Duodenal mucosa (tissue), 2 donors: Measurements from ENCODE around the gene COG7.
"Not testable (repeated sequence)": the region's sequence is repeated elsewhere in the genome, so short reads cannot be mapped to it uniquely, and the experiment has no call there.

Experiments used
- H3K27ac ChIP-seq: one replicate; pipeline ENCODE4 v1.7.0; 2013; ENCODE audit warnings: low read depth, low read length
- H3K27me3 ChIP-seq, 2 donors: one replicate each; pipeline ENCODE4 v1.7.0; 2013; ENCODE audit warnings: low read length in 2 of 2, control low read depth in 1 of 2; ENCODE audit not compliant: insufficient read depth in 2 of 2, control insufficient read depth in 1 of 2
- H3K36me3 ChIP-seq, 2 donors: one replicate each; pipeline ENCODE4 v1.7.0; 2013; ENCODE audit warnings: low read length in 2 of 2, control low read depth in 1 of 2; ENCODE audit not compliant: insufficient read depth in 2 of 2, control insufficient read depth in 1 of 2
- H3K4me1 ChIP-seq, 2 donors: one replicate each; pipeline ENCODE4 v1.7.0; 2013; ENCODE audit warnings: low read length in 2 of 2, control low read depth in 1 of 2; ENCODE audit not compliant: insufficient read depth in 2 of 2, control insufficient read depth in 1 of 2
- H3K4me3 ChIP-seq, 2 donors: one replicate each; pipeline ENCODE4 v1.7.0; 2013; ENCODE audit warnings: low read length in 2 of 2, low read depth in 1 of 2
- H3K9ac ChIP-seq, 2 donors: one replicate each; pipeline ENCODE4 v1.7.0; 2013; ENCODE audit warnings: low read length in 2 of 2, low read depth in 1 of 2
- H3K9me3 ChIP-seq, 2 donors: one replicate each; pipeline ENCODE4 v1.7.0; 2013; ENCODE audit warnings: low read length in 2 of 2, control low read depth in 1 of 2; ENCODE audit not compliant: control insufficient read depth in 1 of 2

The COG7 gene

DNA sequence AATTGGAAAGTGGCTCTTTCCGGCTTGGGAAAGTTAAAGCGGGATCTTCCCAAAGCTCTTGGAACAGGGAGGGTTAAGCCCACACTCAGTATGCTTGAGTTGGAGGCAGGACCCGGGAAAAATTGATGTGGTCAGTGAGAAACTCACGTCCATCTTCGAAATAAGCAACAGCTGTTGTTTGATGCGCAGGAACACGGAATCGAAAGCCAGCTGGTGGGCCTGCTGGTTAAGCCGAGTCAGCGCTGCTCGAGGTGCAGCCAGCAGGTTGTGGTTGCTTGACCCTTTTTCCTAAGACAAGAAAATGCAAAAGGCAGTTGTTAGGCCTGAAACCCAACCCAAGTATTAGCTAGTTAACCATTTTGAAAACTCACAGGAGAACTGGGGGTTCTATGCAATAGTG, 49.4 kb downstream of the COG7 start:
- Histone ChIP-seq H3K27me3 (no peaks in the 10 kb centered on the region), H3K9ac (no peak overlapping the region), H3K4me3 (no peak overlapping the region), H3K36me3 (peaks cover 22 to 58% of the 10 kb centered on the region in 2 donors), H3K9me3 (no peaks in the 10 kb centered on the region), H3K4me1 (peaks cover 8 to 15% of the 10 kb centered on the region in 2 donors), H3K27ac (no peak overlapping the region)

DNA sequence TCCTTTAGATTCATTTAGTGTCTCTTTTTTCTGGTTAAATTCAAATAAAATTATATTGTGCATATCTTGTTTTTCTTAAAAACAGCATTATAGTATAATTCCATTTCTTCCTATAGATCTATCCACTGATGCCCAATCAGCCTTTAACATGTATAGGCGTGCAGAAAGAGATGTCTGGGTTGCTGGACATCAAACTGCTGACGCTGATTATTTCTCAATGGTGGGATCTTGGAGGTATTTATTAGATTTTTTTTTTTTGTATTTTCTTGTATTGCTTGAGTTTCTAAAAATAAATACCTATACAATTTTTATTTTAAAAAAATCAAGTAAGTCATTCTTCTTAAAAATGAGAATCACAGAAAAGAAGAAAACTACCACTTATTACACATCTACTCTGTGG, 50.9 kb downstream of the COG7 start:
- H3K36me3 ChIP-seq: peaks cover 26 to 64% of the 10 kb centered on the region in 2 donors
- H3K4me1 ChIP-seq: peaks cover 8 to 15% of the 10 kb centered on the region in 2 donors
- H3K9me3 ChIP-seq: no peaks in the 10 kb centered on the region
- no peak overlapping the region for H3K9ac ChIP-seq
- no peak overlapping the region for H3K27ac ChIP-seq
- H3K27me3 ChIP-seq: no peaks in the 10 kb centered on the region
- H3K4me3 ChIP-seq: no peak overlapping the region

DNA sequence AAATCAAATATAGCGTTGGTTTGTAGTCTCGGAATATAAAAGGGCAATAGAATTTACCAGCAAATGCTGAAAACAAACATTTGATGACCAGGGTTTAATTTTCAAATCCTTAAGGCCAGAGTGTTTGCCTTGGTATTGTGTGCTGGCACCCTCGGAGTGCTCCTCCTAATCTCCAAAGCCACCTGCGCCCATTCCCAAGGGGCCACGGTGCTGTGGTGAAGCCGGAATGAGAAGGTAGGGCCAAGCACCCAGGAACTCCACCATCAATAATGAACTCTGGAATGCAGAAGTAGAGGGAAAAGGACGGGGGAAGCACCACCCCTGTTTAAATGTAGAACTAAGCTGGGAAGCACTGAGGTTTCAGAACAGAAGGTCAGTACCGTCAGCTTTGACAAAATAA, 51.9 kb downstream of the COG7 start:
- peaks cover 25 to 55% of the 10 kb centered on the region in 2 donors for H3K36me3 ChIP-seq
- no peaks in the 10 kb centered on the region for H3K9me3 ChIP-seq
- H3K4me3 ChIP-seq: no peak overlapping the region
- no peak overlapping the region for H3K27ac ChIP-seq
- H3K4me1 ChIP-seq: peaks cover 8 to 15% of the 10 kb centered on the region in 2 donors
- H3K27me3 ChIP-seq: no peaks in the 10 kb centered on the region
- no peak overlapping the region for H3K9ac ChIP-seq

DNA sequence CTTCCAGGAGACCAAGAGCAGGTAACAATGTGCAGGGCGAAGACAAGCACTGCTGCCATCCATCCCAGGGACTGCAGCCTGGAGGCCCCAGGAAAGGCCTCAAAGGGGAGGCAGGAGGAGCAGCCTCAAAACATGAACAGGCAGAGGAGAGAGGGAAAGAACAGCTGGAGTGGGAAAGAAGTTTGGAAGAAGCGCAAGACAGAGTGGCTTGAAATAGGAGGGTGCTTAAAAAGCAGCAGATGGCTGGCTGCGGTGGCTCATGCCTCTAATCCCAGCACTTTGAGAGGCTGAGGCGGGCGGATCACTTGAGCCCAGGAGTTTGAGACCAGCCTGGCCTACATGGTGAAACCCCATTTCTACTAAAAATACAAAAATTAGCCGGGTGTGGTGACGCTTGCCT, 52.5 kb downstream of the COG7 start:
- peaks cover 8 to 15% of the 10 kb centered on the region in 2 donors for H3K4me1 ChIP-seq
- not testable (repeated sequence) for H3K27me3 ChIP-seq, H3K9ac ChIP-seq, H3K4me3 ChIP-seq, H3K9me3 ChIP-seq, H3K27ac ChIP-seq
- H3K36me3 ChIP-seq: peaks cover 25 to 55% of the 10 kb centered on the region in 2 donors

DNA sequence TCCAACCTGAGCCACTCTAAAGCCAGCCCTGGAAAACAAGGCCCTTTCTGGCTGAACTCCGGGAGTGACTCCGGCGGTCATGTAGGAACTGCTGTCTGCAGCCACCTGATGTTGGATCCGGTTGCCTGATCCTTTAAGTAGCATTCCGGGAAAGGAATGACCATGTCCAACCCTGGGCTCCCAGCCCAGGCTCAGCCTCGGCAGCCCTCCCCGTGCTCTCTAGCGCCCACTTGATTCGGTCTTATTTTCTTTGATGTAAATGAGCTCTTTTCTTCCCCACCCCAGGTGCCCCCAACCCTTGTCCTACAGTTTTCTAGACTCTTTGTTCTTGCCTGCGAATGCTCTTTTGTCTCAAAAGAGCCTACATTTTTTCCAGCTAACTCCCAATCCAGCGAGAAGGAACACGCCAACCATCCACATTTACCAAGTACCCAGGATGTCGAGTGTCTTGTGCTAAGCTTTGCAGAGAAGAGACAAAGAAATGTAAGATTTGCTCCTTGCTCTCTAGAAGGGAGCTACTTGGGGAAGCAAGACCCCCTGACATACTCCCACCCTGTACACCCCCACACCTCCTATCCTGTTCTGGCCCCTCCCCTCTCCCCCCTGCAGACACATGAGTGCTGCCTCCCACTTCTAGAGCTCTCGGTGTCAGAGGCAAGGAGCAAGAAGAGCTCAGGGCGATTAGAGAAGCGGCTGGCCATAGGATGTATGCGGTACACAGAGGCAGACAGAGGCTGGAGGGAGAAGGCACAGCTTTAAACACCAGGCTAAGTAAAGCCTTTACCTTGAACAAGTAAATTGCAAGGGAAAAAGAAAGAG, 53.8 kb downstream of the COG7 start:
- no peak overlapping the region for H3K27ac ChIP-seq
- no peaks in the 10 kb centered on the region for H3K9me3 ChIP-seq
- H3K4me3 ChIP-seq: no peak overlapping the region
- no peaks in the 10 kb centered on the region for H3K27me3 ChIP-seq
- H3K36me3 ChIP-seq: peaks cover 25 to 51% of the 10 kb centered on the region in 2 donors
- peaks cover 5 to 10% of the 10 kb centered on the region in 2 donors for H3K4me1 ChIP-seq
- H3K9ac ChIP-seq: no peak overlapping the region

DNA sequence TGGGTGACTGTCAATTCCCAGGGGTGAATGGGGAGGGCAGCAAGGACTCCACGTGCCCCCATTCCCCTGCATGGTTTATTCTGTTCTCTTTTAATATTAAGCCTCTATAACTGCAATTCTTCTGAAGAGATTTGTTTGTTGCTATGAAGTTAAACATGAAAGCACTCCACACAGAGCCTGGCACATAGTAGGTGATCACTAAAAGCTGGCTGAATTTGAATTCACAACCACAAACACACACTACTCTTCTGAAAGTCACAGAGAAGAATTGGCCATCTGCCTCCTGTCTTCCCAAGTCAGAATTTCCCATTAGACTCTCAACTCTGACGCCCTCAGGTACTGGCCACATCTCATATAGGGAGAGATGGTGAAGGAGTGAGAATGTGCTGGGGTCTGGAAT, 55.5 kb downstream of the COG7 start:
- Histone ChIP-seq H3K9ac (no peak overlapping the region), H3K9me3 (no peaks in the 10 kb centered on the region), H3K27ac (no peak overlapping the region), H3K4me1 (no peaks in the 10 kb centered on the region), H3K36me3 (peaks cover 23 to 51% of the 10 kb centered on the region in 2 donors), H3K27me3 (no peaks in the 10 kb centered on the region), H3K4me3 (no peak overlapping the region)

DNA sequence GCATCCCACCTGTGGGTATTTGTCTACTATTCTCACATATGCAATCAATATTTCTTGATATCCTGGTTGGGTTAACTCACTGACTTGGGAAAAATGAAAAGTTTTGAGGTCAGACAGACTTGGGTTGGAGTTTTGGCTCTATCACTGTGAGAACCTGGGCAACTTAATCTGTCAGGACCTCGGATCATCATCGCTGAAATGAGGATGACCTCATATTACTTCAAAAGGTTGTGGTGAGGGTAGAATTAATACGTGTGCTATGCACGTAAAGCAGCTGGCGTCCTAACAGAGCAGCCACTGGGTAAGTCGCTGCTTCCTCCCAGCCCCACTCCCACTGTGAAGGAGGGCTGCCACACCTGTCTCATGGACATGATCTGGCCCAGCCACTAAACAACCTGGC, 57.3 kb downstream of the COG7 start:
- H3K27me3 ChIP-seq: no peaks in the 10 kb centered on the region
- no peaks in the 10 kb centered on the region for H3K4me1 ChIP-seq
- H3K9ac ChIP-seq: no peak overlapping the region
- H3K4me3 ChIP-seq: no peak overlapping the region
- no peaks in the 10 kb centered on the region for H3K9me3 ChIP-seq
- peaks cover 34 to 65% of the 10 kb centered on the region in 2 donors for H3K36me3 ChIP-seq
- H3K27ac ChIP-seq: no peak overlapping the region

DNA sequence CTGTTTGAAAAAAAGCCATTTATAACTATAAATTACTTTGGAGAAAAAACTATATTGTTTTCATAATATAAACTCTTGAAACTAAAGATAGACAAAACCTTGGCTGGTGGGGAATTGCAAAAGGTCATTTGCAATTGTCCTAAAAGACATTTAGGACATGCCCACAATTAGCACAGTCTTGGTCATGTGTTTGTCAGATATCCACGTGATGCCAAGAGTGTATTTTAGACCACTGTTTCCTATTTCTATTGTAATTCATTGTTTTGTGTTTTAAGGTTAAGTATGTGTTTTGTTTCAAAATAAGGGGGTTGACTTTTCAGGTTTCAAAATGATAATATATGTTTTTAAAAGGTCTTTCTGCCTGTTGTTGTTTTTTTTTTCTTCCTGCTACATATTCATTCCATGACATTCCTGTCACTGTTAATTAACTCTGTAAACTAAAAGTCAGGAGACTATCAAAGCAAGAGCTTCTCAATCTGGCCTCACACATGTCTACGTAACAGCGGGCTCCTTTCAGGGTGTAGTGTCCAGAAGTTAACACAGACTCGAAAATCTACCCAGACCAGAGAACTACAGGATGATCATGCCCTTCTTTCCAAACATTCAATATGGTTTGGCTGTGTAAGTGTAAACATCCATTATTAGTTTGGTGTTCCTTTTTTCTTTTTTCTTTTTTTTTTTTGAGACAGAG, 58.7 kb downstream of the COG7 start:
- Histone ChIP-seq H3K27ac (no peak overlapping the region), H3K9me3 (no peaks in the 10 kb centered on the region), H3K27me3 (no peaks in the 10 kb centered on the region), H3K9ac (no peak overlapping the region), H3K4me1 (no peaks in the 10 kb centered on the region), H3K36me3 (peaks cover 38 to 63% of the 10 kb centered on the region in 2 donors), H3K4me3 (no peak overlapping the region)

DNA sequence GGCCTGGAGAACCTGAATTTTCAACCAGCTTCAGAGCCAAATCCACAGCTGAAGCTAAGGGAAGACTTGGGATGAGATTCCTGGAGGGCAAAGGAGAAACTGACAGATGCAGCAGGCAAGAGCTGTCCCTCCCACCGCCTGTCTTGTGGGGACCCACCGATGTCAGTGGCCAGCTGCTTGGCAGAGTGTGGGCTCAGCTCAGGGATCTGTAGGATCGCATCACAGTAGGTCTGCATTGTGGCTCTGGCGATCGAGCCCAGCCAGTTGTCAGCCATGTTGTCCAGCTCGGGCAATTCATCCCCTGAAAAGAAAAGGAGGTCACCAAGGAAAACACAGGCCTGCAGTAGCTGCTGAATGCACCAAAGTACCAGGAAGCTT, 60.8 kb downstream of the COG7 start:
- Histone ChIP-seq H3K9ac (no peak overlapping the region), H3K27me3 (no peaks in the 10 kb centered on the region), H3K27ac (no peak overlapping the region), H3K9me3 (no peaks in the 10 kb centered on the region), H3K4me3 (no peak overlapping the region), H3K36me3 (peaks cover 31 to 59% of the 10 kb centered on the region in 2 donors), H3K4me1 (no peaks in the 10 kb centered on the region)

DNA sequence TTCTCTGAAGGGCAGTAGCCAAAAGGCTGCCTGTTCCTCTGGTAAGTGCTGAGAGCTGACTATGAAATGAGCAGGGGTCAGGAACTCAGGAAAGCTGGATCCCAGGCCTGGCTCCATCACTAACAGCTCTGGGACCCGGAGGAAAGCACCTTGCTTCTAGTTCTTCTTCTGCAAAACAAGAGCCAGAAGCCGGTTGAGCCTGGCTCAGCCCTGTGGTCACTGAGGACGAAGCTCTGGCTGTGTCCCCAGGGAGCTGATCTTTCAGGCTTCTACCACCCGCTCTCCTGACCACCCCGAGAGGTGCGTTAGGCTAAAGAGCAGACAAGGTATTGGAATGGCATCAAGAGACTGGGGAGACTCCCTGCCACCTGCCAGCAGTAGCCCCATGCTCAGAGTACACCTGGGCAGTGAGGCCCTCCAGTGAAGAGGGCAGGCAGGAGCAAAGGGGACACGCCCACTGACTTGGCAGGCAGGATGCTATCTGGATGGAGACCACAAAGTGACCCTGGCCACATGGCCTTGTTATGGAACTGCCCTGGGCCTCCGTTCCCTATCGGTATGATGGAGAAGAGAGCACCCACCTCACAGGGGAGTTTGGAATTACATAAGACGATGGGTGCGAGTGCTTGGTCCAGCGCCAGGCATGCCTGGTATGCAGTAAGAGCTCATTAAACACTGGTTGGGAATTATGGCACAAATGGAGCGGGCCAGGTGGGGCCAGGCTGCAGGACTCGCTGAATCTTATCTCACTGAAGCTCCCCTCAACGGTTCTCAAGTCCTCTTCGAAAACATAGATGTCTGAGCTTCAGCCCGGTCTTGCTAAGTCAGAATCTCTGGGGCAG, 61.4 kb downstream of the COG7 start:
- Histone ChIP-seq H3K9ac (no peak overlapping the region), H3K27ac (no peak overlapping the region)

More for the DNA sequence above, 61.4 kb downstream of the COG7 start:
- peaks cover 29 to 57% of the 10 kb centered on the region in 2 donors for H3K36me3 ChIP-seq
- H3K9me3 ChIP-seq: no peaks in the 10 kb centered on the region
- H3K4me3 ChIP-seq: no peak overlapping the region
- H3K27me3 ChIP-seq: no peaks in the 10 kb centered on the region
- no peaks in the 10 kb centered on the region for H3K4me1 ChIP-seq
